HG02884 (cell line): Measurements from ENCODE around the gene LAMA2.

Experiments used
- ATAC-seq: cut with Tn5 transposase; IDR thresholded peaks from one replicate; pipeline ENCODE4 v1.9.1; 2021; ENCODE audit warnings: mild to moderate bottlenecking, moderate library complexity; ENCODE audit not compliant: unreplicated experiment

LAMA2 gene

GRCh38 chr6:129475477-129476247, 592.7 kb downstream of the LAMA2 start:
- ATAC-seq: no peak

GRCh38 chr6:129476248-129476564, 593.3 kb downstream of the LAMA2 start:
- ATAC-seq: no peak

- no peak for ATAC-seq
These were observed 593.9 kb downstream of the LAMA2 start for GRCh38 chr6:129476810-129477209.

- no peak for ATAC-seq
These were observed 595.4 kb downstream of the LAMA2 start for GRCh38 chr6:129478379-129478778.

GRCh38 chr6:129481706-129482105, 598.8 kb downstream of the LAMA2 start:
- ATAC-seq: no peak

- no peak for ATAC-seq
These were observed 602.8 kb downstream of the LAMA2 start for GRCh38 chr6:129485746-129486145.

- no peak for ATAC-seq
These were observed 603.4 kb downstream of the LAMA2 start for GRCh38 chr6:129486327-129486726.

GRCh38 chr6:129488313-129488712, 605.4 kb downstream of the LAMA2 start:
- ATAC-seq: no peak

- no peak for ATAC-seq
These were observed 606.4 kb downstream of the LAMA2 start for GRCh38 chr6:129489215-129489765.

- peak; percentile 82 for ATAC-seq
These were observed 607.8 kb downstream of the LAMA2 start for GRCh38 chr6:129490521-129491255.

- peak; percentile 10 for ATAC-seq
These were observed 608.5 kb downstream of the LAMA2 start for GRCh38 chr6:129491436-129491835.

GRCh38 chr6:129492260-129492659, 609.3 kb downstream of the LAMA2 start:
- no peak for ATAC-seq

- ATAC-seq: no peak
These were observed 610.5 kb downstream of the LAMA2 start for GRCh38 chr6:129493354-129493902.

GRCh38 chr6:129494099-129494498, 611.2 kb downstream of the LAMA2 start:
- no peak for ATAC-seq

- ATAC-seq: no peak
These were observed 611.6 kb downstream of the LAMA2 start for GRCh38 chr6:129494586-129494985.

GRCh38 chr6:129495652-129496051, 612.7 kb downstream of the LAMA2 start:
- ATAC-seq: no peak

- ATAC-seq: no peak
These were observed 614.8 kb downstream of the LAMA2 start for GRCh38 chr6:129497481-129498441.

- no peak for ATAC-seq
These were observed 615.6 kb downstream of the LAMA2 start for GRCh38 chr6:129498541-129498940.

- ATAC-seq: peak; percentile 76
These were observed 616.3 kb downstream of the LAMA2 start for GRCh38 chr6:129498950-129499842.

- ATAC-seq: no peak
These were observed 616.9 kb downstream of the LAMA2 start for GRCh38 chr6:129499843-129500219.
